WTC11 (cell line): Measurements from ENCODE around the gene EHD1. TPM values are rescaled to one million over a fixed set of nuclear protein-coding genes. Genes with fewer than 3 reads are reported as not detected.

Experiments used
- ATAC-seq: fragments of 200-7000 bp; cut with Tn5 transposase; 2 replicates; pipeline ENCODE4 v1.10.0; 2021; ENCODE audit warnings: mild to moderate bottlenecking, moderate library complexity
- CTCF ChIA-PET: fragments of 300-600 bp; sonication (Branson Sonifier 250); formaldehyde crosslinking; loops from one replicate; lab custom pipeline; 2021; ENCODE audit warnings: antibody characterized with exemption; lab: Charles Lee
- POLR2A ChIA-PET: fragments of 350-600 bp; sonication (Branson Sonifier 250); formaldehyde crosslinking; loops from one replicate; lab custom pipeline; 2021; ENCODE audit warnings: antibody characterized with exemption; lab: Charles Lee
- DNase-seq: peaks from one replicate; pipeline ENCODE4 v3.0.0; 2021; ENCODE audit warnings: low spot score
- H3K27ac Mint-ChIP-seq: 2 replicates; pipeline ENCODE4 v1.8.0; 2021; ENCODE audit warnings: mixed read lengths
- H3K27me3 Mint-ChIP-seq: 2 replicates; pipeline ENCODE4 v1.8.0; 2021; ENCODE audit warnings: low read depth, mild to moderate bottlenecking, moderate library complexity, mixed read lengths
- H3K36me3 Mint-ChIP-seq: 2 replicates; pipeline ENCODE4 v1.8.0; 2021; ENCODE audit warnings: mixed read lengths
- H3K4me1 Mint-ChIP-seq: 2 replicates; pipeline ENCODE4 v1.8.0; 2022; ENCODE audit warnings: mixed read lengths
- H3K4me3 Mint-ChIP-seq: 2 replicates; pipeline ENCODE4 v1.8.0; 2021; ENCODE audit warnings: mild to moderate bottlenecking, moderate library complexity, mixed read lengths
- H3K9me3 Mint-ChIP-seq: 2 replicates; pipeline ENCODE4 v1.8.0; 2021; ENCODE audit warnings: mixed read lengths
- CREB1 ChIP-seq: sonication (generic); formaldehyde crosslinking; IDR thresholded peaks from 2 replicates; pipeline ENCODE4 v1.8.0; 2023; ENCODE audit warnings: mild to moderate bottlenecking, missing genetic modification reagents
- MYBL2 ChIP-seq: sonication (generic); formaldehyde crosslinking; IDR thresholded peaks from 2 replicates; pipeline ENCODE4 v1.8.1; 2023; ENCODE audit warnings: mild to moderate bottlenecking, moderate library complexity, missing genetic modification reagents
- PRRX2 ChIP-seq: fragments of 250-450 bp; sonication (Bioruptor Pico); IDR thresholded peaks from 2 replicates; pipeline ENCODE4 v1.8.0; 2021; ENCODE audit warnings: mild to moderate bottlenecking
- RORB ChIP-seq: fragments of 250-450 bp; sonication (Bioruptor Pico); IDR thresholded peaks from 2 replicates; pipeline ENCODE4 v1.9.0; 2021; ENCODE audit warnings: mild to moderate bottlenecking
- SMAD3 ChIP-seq: sonication (generic); formaldehyde crosslinking; IDR thresholded peaks from 2 replicates; pipeline ENCODE4 v1.8.0; 2022; ENCODE audit warnings: missing genetic modification reagents, mild to moderate bottlenecking, borderline replicate concordance
- ZNF263 ChIP-seq: sonication (generic); formaldehyde crosslinking; IDR thresholded peaks from 2 replicates; pipeline ENCODE4 v1.8.1; 2022; ENCODE audit warnings: low read depth, mild to moderate bottlenecking, moderate library complexity, missing genetic modification reagents
- ZNF423 ChIP-seq: fragments of 250-450 bp; sonication (Bioruptor Pico); IDR thresholded peaks from 2 replicates; pipeline ENCODE4 v2.1.2; 2022; ENCODE audit warnings: mild to moderate bottlenecking, moderate library complexity
- ZNF671 ChIP-seq: fragments of 250-450 bp; sonication (Bioruptor Pico); IDR thresholded peaks from 2 replicates; pipeline ENCODE4 v1.8.0; 2021; ENCODE audit warnings: mild to moderate bottlenecking
- total RNA-seq: library from RNA; stranded (reverse); gene quantifications from 3 replicates; pipeline ENCODE4 v1.2.3, GENCODE V29; 2021
- TF ChIP-seq, protein P1 (sequence below): fragments of 200-600 bp; IDR thresholded peaks from 2 replicates; pipeline ENCODE4 v1.8.0; 2022; ENCODE audit warnings: antibody characterized with exemption
- TF ChIP-seq, protein P2 (sequence below): sonication (generic); formaldehyde crosslinking; IDR thresholded peaks from 2 replicates; pipeline ENCODE4 v1.8.0; 2022; ENCODE audit warnings: mild to moderate bottlenecking, missing genetic modification reagents
- TF ChIP-seq, protein P3 (sequence below): sonication (generic); formaldehyde crosslinking; IDR thresholded peaks from 2 replicates; pipeline ENCODE4 v1.8.0; 2022; ENCODE audit warnings: mild to moderate bottlenecking, missing genetic modification reagents
- TF ChIP-seq, protein P4 (sequence below): sonication (generic); formaldehyde crosslinking; IDR thresholded peaks from 2 replicates; pipeline ENCODE4 v1.8.1; 2022; ENCODE audit warnings: low read depth, missing genetic modification reagents, borderline replicate concordance
- TF ChIP-seq, protein P5 (sequence below): sonication (generic); formaldehyde crosslinking; conservative IDR thresholded peaks from 2 replicates; pipeline ENCODE4 v1.8.1; 2023; ENCODE audit warnings: mild to moderate bottlenecking, low read depth, missing genetic modification reagents, moderate library complexity
- TF ChIP-seq, protein P6 (sequence below): fragments of 250-450 bp; sonication (Bioruptor Pico); IDR thresholded peaks from 2 replicates; pipeline ENCODE4 v1.9.0; 2021; ENCODE audit warnings: mild to moderate bottlenecking

EHD1 gene
- total RNA-seq, 1 experiment from 2014 or later = 38.1 TPM

DNA sequence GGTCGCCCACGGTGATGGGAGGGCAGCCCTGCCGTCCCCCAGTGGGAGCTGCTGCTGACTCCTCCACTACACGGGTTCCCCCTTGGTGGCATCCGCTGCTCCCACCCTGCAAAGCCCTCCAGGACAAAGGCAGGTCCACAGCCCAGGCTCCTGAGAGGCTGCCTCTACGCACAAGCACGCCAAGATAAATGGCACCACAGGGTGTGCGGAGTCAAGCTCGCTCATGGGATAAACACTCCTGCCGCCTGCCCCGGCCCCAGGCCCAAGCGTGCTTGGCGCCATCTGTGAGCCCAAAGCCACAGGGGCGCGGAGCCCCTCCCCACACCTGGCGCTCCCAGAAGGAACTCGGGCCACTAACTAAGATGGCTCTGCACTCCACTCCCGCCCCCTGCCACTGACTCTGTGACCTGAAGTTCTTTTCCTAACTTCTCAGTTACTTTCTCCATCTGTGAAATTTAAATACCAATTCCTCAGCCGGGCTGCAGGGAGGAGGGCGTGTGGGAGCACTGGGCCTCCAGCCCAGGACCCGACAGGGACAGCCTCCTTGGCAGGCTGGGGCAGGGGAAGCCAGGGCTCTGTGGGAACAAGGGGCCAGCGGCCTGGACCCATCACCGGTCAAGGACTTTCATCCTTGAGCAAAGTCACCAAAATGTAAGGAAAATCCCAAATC is 14.9 kb downstream of the EHD1 start:
- ATAC-seq = peak; percentile 20
- H3K36me3 Mint-ChIP-seq = no peaks in the 10 kb centered on the region; the same call in 1 of the 2 replicates
- ChIA-PET CTCF (interaction anchor here (0.6 to 7.2 kb wide), 12 partner anchors 11 to 1025 kb away, joined by 3 to 97 read pairs (median 4); partner anchors contain the start of genes BATF2, CDC42BPG, EHD1 and FIBP), POLR2A (interaction anchor here (1.0 to 1.1 kb wide), 2 partner anchors 15 kb away, joined by 3 read pairs; partner anchors contain the start of gene EHD1)
- H3K27me3 Mint-ChIP-seq = no peaks in the 10 kb centered on the region
- peak overlapping the region; percentile 65; the same call in 1 of the 2 replicates for H3K27ac Mint-ChIP-seq
- DNase-seq = no peak
- no peak overlapping the region for H3K4me3 Mint-ChIP-seq
- TF ChIP-seq ZNF263 (CRISPR knock-in tag) = peak; percentile 39; the same call in 1 of the 2 replicates
- no peak for TF ChIP-seq CREB1 (CRISPR knock-in tag)
- H3K9me3 Mint-ChIP-seq = no peaks in the 10 kb centered on the region
- H3K4me1 Mint-ChIP-seq = peaks cover 17% of the 10 kb centered on the region

DNA sequence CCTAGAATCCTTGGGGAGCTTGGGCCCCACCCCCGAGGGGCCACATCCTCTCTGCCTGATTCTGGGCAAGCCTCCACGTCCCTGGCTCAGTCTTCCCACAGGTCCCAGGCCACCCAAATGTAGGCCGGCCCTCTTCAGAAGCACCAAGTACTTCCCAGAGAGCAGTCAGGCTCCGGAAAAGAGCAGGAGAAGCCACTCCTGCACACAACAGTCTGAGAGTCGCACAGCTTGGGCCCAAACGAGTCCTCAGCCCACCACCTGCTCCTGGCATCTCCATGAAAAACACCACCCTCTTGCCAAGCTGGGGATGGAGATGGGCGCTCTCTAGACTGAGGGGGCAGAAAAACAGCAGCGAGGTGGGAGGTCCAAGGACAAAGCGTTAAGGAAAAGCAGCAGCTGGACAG is 15.4 kb downstream of the EHD1 start:
- Mint-ChIP-seq H3K27ac (0 out of 2 replicates have a peak overlapping the region, but pooled peaks have one; percentile 53), H3K4me1 (peaks cover 17% of the 10 kb centered on the region), H3K9me3 (no peaks in the 10 kb centered on the region), H3K4me3 (no peak overlapping the region), H3K36me3 (no peaks in the 10 kb centered on the region; the same call in 1 of the 2 replicates), H3K27me3 (no peaks in the 10 kb centered on the region)
- ATAC-seq (no peak), DNase-seq (no peak)
- ChIA-PET POLR2A (interaction anchor here (1.0 kb wide), 1 partner anchor 15 kb away, joined by 3 read pairs; no protein-coding TSS in a partner anchor), CTCF (interaction anchor here (0.6 to 7.2 kb wide), 7 partner anchors 14 to 1025 kb away, joined by 3 to 97 read pairs (median 4); partner anchors contain the start of genes BATF2, EHD1 and FIBP)
- TF ChIP-seq, protein P1, sequence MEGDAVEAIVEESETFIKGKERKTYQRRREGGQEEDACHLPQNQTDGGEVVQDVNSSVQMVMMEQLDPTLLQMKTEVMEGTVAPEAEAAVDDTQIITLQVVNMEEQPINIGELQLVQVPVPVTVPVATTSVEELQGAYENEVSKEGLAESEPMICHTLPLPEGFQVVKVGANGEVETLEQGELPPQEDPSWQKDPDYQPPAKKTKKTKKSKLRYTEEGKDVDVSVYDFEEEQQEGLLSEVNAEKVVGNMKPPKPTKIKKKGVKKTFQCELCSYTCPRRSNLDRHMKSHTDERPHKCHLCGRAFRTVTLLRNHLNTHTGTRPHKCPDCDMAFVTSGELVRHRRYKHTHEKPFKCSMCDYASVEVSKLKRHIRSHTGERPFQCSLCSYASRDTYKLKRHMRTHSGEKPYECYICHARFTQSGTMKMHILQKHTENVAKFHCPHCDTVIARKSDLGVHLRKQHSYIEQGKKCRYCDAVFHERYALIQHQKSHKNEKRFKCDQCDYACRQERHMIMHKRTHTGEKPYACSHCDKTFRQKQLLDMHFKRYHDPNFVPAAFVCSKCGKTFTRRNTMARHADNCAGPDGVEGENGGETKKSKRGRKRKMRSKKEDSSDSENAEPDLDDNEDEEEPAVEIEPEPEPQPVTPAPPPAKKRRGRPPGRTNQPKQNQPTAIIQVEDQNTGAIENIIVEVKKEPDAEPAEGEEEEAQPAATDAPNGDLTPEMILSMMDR = no peak
- TF ChIP-seq ZNF671 (CRISPR knock-in tag) (no peak), SMAD3 (no peak), MYBL2 (CRISPR knock-in tag) (no peak)
- TF ChIP-seq, protein P2, sequence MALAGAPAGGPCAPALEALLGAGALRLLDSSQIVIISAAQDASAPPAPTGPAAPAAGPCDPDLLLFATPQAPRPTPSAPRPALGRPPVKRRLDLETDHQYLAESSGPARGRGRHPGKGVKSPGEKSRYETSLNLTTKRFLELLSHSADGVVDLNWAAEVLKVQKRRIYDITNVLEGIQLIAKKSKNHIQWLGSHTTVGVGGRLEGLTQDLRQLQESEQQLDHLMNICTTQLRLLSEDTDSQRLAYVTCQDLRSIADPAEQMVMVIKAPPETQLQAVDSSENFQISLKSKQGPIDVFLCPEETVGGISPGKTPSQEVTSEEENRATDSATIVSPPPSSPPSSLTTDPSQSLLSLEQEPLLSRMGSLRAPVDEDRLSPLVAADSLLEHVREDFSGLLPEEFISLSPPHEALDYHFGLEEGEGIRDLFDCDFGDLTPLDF (CRISPR knock-in tag) = no peak

DNA sequence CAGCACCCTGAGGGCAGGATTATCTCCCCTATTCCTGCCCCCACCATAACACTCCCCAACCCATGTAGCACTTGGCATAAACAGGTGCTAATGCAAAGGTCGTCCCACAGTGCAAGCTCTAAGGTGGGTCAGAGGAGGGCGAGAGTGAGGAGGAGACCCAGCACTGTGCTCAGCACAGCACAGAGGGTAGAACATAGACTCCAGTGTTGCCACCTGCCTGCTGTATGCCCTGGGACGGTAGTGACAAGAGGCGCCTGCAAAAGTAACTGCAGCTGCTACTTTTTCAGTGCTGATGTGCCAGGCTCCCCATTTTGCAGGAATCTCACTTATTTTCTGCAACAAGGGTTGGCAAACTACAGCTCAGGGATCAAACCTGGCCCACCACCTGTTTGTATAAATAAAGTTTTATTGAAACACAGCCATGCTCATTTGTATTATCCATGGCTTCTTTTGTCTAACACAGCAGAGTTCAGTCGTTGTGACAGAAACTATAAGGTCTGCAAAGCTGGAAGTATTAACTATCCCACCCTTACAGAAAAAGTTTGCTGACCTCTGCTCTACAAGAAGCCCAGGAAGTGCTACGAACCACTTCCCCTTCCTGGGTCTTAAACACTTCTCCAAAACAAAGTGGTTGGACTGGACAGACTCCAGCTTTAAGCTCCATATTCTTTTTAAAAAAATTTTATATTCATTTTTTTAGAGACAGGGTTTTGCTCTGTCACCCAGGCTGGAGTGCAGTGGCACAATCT is 17.0 kb downstream of the EHD1 start:
- Mint-ChIP-seq H3K27ac (no peak overlapping the region), H3K4me1 (peaks cover 17% of the 10 kb centered on the region), H3K27me3 (no peaks in the 10 kb centered on the region), H3K36me3 (no peaks in the 10 kb centered on the region; the same call in 1 of the 2 replicates), H3K9me3 (no peaks in the 10 kb centered on the region), H3K4me3 (no peak overlapping the region)
- ChIA-PET POLR2A (no interaction called here), CTCF (interaction anchor here (0.9 to 7.2 kb wide), 6 partner anchors 12 to 261 kb away, joined by 3 to 97 read pairs (median 4); partner anchors contain the start of genes ARL2, EHD1, FAU and MRPL49)
- ATAC-seq (peak; percentile 46; the same call in 1 of the 2 replicates), DNase-seq (no peak)
- TF ChIP-seq ZNF423 (no peak), ZNF671 (CRISPR knock-in tag) (no peak), PRRX2 (no peak), RORB (no peak)
- TF ChIP-seq, protein P3, sequence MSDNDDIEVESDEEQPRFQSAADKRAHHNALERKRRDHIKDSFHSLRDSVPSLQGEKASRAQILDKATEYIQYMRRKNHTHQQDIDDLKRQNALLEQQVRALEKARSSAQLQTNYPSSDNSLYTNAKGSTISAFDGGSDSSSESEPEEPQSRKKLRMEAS (CRISPR knock-in tag) = no peak
- TF ChIP-seq, protein P4, sequence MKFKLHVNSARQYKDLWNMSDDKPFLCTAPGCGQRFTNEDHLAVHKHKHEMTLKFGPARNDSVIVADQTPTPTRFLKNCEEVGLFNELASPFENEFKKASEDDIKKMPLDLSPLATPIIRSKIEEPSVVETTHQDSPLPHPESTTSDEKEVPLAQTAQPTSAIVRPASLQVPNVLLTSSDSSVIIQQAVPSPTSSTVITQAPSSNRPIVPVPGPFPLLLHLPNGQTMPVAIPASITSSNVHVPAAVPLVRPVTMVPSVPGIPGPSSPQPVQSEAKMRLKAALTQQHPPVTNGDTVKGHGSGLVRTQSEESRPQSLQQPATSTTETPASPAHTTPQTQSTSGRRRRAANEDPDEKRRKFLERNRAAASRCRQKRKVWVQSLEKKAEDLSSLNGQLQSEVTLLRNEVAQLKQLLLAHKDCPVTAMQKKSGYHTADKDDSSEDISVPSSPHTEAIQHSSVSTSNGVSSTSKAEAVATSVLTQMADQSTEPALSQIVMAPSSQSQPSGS (CRISPR knock-in tag) = no peak
- TF ChIP-seq, protein P5, sequence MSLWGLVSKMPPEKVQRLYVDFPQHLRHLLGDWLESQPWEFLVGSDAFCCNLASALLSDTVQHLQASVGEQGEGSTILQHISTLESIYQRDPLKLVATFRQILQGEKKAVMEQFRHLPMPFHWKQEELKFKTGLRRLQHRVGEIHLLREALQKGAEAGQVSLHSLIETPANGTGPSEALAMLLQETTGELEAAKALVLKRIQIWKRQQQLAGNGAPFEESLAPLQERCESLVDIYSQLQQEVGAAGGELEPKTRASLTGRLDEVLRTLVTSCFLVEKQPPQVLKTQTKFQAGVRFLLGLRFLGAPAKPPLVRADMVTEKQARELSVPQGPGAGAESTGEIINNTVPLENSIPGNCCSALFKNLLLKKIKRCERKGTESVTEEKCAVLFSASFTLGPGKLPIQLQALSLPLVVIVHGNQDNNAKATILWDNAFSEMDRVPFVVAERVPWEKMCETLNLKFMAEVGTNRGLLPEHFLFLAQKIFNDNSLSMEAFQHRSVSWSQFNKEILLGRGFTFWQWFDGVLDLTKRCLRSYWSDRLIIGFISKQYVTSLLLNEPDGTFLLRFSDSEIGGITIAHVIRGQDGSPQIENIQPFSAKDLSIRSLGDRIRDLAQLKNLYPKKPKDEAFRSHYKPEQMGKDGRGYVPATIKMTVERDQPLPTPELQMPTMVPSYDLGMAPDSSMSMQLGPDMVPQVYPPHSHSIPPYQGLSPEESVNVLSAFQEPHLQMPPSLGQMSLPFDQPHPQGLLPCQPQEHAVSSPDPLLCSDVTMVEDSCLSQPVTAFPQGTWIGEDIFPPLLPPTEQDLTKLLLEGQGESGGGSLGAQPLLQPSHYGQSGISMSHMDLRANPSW (CRISPR knock-in tag) = no peak
- TF ChIP-seq, protein P6, sequence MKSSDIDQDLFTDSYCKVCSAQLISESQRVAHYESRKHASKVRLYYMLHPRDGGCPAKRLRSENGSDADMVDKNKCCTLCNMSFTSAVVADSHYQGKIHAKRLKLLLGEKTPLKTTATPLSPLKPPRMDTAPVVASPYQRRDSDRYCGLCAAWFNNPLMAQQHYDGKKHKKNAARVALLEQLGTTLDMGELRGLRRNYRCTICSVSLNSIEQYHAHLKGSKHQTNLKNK = no peak
